Retinal pigment epithelial cell (primary cell): ENCODE results near the gene FBL.

ENCODE experiments used
- DNase-seq: peaks from one replicate; pipeline ENCODE4 v3.0.0-alpha.2; 2010; ENCODE audit warnings: low read depth
- H3K4me3 ChIP-seq: 2 replicates; pipeline ENCODE4 v1.5.1; 2011; ENCODE audit warnings: mild to moderate bottlenecking, low read length, control low read depth, moderate library complexity
- TF ChIP-seq, protein P1 (sequence below): conservative IDR thresholded peaks from 2 replicates; pipeline ENCODE4 v1.5.1; 2011; ENCODE audit warnings: low read depth, low read length, control low read depth, inconsistent platforms

The FBL gene

GRCh38 chr19:39871886-39872866 lies 26.0 kb upstream of the FBL start:
- no peak for DNase-seq
- TF ChIP-seq, protein P1, sequence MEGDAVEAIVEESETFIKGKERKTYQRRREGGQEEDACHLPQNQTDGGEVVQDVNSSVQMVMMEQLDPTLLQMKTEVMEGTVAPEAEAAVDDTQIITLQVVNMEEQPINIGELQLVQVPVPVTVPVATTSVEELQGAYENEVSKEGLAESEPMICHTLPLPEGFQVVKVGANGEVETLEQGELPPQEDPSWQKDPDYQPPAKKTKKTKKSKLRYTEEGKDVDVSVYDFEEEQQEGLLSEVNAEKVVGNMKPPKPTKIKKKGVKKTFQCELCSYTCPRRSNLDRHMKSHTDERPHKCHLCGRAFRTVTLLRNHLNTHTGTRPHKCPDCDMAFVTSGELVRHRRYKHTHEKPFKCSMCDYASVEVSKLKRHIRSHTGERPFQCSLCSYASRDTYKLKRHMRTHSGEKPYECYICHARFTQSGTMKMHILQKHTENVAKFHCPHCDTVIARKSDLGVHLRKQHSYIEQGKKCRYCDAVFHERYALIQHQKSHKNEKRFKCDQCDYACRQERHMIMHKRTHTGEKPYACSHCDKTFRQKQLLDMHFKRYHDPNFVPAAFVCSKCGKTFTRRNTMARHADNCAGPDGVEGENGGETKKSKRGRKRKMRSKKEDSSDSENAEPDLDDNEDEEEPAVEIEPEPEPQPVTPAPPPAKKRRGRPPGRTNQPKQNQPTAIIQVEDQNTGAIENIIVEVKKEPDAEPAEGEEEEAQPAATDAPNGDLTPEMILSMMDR = no peak
- no peak overlapping the region for H3K4me3 ChIP-seq

DNA sequence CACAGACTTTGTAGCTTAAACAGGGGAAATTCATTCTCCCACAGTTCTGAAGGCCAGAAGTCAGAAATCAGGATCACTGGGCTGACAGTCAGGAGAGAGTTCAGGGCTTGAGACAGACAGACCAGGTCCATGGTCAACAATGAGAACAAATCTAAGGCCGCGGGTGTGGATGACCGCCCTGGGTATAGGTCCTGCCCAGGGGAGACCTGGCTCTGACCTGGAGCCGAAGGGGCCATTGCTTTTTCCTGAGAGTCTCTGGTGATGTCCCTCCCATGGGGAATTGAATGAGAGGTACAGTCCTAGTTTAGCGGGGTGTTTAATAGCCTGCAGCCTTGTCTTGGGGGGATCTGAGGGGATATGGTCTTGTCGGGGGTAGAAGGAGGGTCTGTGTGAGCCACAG lies 25.2 kb upstream of the FBL start:
- H3K4me3 ChIP-seq = no peak overlapping the region
- DNase-seq = no peak
- TF ChIP-seq, protein P1 = no peak

- DNase-seq = no peak
- TF ChIP-seq, protein P1 = no peak
- no peak overlapping the region for H3K4me3 ChIP-seq
These were observed 24.2 kb upstream of the FBL start for GRCh38 chr19:39870171-39870971.

DNA sequence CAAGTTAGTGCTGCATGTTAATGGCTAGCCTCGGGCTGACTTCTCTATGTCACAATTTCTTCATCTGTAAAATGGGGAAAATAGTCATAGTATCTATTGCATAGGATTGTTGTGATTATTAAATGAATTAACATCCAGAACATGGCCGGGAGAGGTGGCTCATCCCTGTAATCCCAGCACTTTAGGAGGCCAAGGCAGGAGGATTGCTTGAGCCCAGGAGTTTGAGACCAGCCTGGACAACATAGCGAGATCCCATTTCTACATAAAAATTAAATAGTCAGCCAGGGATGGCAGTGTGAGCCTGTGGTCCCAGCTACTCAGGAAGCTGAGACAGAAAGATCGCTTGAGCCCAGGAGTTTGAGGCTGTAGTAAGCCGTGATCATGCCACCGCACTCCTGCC lies 21.8 kb upstream of the FBL start:
- no peak for DNase-seq
- TF ChIP-seq, protein P1 = no peak
- no peak overlapping the region for H3K4me3 ChIP-seq

DNA sequence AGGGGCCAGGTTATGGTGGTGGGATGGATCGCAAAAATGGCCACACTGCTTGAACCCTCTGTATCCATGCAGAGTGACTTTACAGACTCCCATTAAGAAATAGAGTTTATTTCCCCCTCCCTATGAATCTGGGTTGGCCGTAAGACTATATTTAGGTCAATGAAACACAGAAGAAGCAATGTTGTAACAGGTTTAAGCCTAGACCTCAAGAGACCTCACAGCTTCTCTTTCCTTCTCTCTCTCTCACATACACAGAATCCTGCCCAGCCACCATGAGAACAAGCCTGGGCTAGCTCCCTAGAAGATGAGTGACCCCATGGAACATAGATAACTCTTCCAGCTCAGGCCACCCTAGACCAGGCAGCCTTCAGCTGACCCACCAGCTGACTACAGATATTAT lies 21.0 kb upstream of the FBL start:
- no peak for DNase-seq
- TF ChIP-seq, protein P1 = no peak
- H3K4me3 ChIP-seq = no peak overlapping the region

GRCh38 chr19:39865953-39866352 lies 19.8 kb upstream of the FBL start:
- TF ChIP-seq, protein P1 = no peak
- no peak overlapping the region for H3K4me3 ChIP-seq
- DNase-seq = no peak

DNA sequence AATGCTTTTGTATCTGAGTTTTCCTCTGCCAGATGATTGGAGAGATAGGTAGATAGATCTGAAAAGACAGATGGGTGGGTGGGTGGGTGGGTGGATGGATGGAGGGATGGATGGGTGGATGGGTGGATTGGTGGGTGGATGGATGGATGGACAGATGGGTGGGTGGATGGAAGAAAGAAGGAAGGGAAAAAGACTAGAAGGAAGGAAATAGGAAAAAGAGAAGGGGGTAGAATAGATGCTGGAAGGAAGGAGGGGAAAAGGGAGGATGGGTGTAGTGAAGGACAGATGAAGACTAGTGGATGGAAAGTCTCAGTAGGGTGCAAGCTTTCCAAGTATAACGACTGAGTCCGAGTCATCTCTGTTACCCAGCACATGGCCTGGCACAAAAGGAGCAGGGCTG lies 19.0 kb upstream of the FBL start:
- TF ChIP-seq, protein P1 = no peak
- H3K4me3 ChIP-seq = no peak overlapping the region
- no peak for DNase-seq
